ENCODE results near the gene PTPRT. TPM values are rescaled to one million over a fixed set of nuclear protein-coding genes. Genes with fewer than 3 reads are reported as not detected.

The PTPRT gene
- total RNA-seq, 2 donors from 2014 or later: 0.11 to 0.35 TPM

- no peak for DNase-seq (ENCODE audit: low spot score)
- Histone ChIP-seq H3K36me3 (no peaks in the 10 kb centered on the region), H3K4me1 (no peaks in the 10 kb centered on the region), H3K4me3 (no peak overlapping the region), H3K9me3 (no peaks in the 10 kb centered on the region), H3K27ac (no peak overlapping the region), H3K27me3 (no peaks in the 10 kb centered on the region)
- TF ChIP-seq CTCF (IDR thresholded peaks at IDR 0.05): no peak
These were observed 12.4 kb upstream of the PTPRT start for GRCh38 chr20:43202100-43202499.

GRCh38 chr20:43198607-43199006, 8.9 kb upstream of the PTPRT start:
- Histone ChIP-seq H3K27ac (no peak overlapping the region), H3K4me3 (no peak overlapping the region), H3K36me3 (no peaks in the 10 kb centered on the region), H3K4me1 (no peaks in the 10 kb centered on the region), H3K9me3 (no peaks in the 10 kb centered on the region), H3K27me3 (no peaks in the 10 kb centered on the region)
- DNase-seq (ENCODE audit: low spot score): no peak
- TF ChIP-seq CTCF (IDR thresholded peaks at IDR 0.05): no peak

GRCh38 chr20:43196243-43196642, 6.5 kb upstream of the PTPRT start:
- DNase-seq (ENCODE audit: low spot score): no peak
- no peaks in the 10 kb centered on the region for H3K36me3 ChIP-seq
- H3K27ac ChIP-seq: no peak overlapping the region
- no peaks in the 10 kb centered on the region for H3K27me3 ChIP-seq
- no peaks in the 10 kb centered on the region for H3K9me3 ChIP-seq
- no peaks in the 10 kb centered on the region for H3K4me1 ChIP-seq
- no peak overlapping the region for H3K4me3 ChIP-seq
- no peak for TF ChIP-seq CTCF (IDR thresholded peaks at IDR 0.05)

- H3K4me1 ChIP-seq: peaks cover 0 to 3% of the 10 kb centered on the region in 2 donors
- H3K27ac ChIP-seq: no peak overlapping the region
- no peaks in the 10 kb centered on the region for H3K36me3 ChIP-seq
- DNase-seq (ENCODE audit: low spot score): no peak
- no peak overlapping the region for H3K4me3 ChIP-seq
- peaks cover 0 to 2% of the 10 kb centered on the region in 2 donors for H3K27me3 ChIP-seq
- H3K9me3 ChIP-seq: no peaks in the 10 kb centered on the region
- TF ChIP-seq CTCF (IDR thresholded peaks at IDR 0.05): no peak
These were observed 4.4 kb upstream of the PTPRT start for GRCh38 chr20:43194137-43194536.

- Histone ChIP-seq H3K4me3 (no peak overlapping the region), H3K4me1 (peaks cover 0 to 10% of the 10 kb centered on the region in 2 donors), H3K9me3 (no peaks in the 10 kb centered on the region), H3K27ac (no peak overlapping the region), H3K36me3 (no peaks in the 10 kb centered on the region), H3K27me3 (peaks cover 5% of the 10 kb centered on the region in 2 donors)
- DNase-seq (ENCODE audit: low spot score): no peak
- TF ChIP-seq CTCF (IDR thresholded peaks at IDR 0.05): no peak
These were observed 3.7 kb upstream of the PTPRT start for GRCh38 chr20:43193443-43193842.
